HUDEP-2 (cell line): ENCODE measurements around the gene SERPINB12.

ENCODE experiments used
- DNase-seq, 76 experiments: peaks; one replicate each; lab custom pipeline; 2025; ENCODE audit not compliant: unreplicated experiment in 76 of 76; lab: John Stamatoyannopoulos, UW

The SERPINB12 gene, protein sequence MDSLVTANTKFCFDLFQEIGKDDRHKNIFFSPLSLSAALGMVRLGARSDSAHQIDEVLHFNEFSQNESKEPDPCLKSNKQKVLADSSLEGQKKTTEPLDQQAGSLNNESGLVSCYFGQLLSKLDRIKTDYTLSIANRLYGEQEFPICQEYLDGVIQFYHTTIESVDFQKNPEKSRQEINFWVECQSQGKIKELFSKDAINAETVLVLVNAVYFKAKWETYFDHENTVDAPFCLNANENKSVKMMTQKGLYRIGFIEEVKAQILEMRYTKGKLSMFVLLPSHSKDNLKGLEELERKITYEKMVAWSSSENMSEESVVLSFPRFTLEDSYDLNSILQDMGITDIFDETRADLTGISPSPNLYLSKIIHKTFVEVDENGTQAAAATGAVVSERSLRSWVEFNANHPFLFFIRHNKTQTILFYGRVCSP

DNA sequence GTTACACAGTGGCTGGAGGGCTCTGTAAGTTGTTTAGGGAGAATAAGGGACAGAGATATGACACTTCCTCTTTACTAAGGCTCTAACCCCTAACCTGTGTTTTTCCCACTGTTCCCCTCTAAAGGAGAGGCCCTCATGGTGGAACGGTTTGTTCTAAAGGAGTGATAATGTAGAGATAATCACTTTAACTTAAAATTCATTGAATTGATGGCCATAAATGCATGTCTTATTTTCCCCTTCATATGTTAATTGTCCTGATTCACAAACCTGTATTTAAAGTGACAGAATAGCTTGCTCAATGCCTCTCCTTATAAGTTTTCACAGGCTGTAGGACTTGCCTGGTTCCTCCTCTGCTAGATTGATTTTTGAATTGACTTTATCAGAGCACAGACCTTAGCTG lies at the start of gene SERPINB12:
SERPINB12 (plus strand) TSS at position 301 of the 400 bp plus-strand sequence. CDS start 13,791 bp downstream, outside the sequence.
- no peak for DNase-seq

DNA sequence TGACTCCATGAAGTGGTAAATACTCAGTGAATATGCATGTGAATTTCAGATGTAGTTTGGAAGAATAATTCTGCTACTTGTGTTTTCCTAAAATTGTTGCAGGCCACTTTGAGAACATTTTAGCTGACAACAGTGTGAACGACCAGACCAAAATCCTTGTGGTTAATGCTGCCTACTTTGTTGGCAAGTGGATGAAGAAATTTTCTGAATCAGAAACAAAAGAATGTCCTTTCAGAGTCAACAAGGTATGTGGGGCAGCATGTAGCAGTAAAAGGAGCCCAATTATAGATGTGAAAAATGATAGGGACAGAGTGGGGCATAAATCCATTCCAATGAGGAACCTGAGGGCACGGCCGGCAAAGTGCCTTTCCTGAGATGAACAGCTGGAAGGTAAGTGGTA lies 49.3 kb upstream of the SERPINB12 start:
- DNase-seq = no peak

DNA sequence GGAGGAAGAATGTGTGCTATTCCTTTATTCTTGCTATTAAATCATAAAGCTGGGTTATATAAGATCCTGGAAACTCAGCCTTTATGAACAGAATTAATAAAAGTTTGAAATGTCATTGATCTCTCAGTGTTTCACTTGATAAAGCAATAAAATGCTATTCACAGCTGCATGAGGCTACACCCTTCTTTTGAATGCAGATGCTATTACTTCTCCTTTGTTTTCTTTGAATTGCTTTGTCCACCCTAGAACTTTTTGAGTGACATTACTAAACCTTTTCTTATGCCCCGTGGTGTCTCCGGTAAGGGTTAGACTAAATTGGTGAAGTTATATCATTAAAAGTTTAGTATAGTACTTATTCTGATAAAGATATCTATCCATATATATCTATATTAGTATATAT lies 46.5 kb upstream of the SERPINB12 start:
- no peak for DNase-seq

DNA sequence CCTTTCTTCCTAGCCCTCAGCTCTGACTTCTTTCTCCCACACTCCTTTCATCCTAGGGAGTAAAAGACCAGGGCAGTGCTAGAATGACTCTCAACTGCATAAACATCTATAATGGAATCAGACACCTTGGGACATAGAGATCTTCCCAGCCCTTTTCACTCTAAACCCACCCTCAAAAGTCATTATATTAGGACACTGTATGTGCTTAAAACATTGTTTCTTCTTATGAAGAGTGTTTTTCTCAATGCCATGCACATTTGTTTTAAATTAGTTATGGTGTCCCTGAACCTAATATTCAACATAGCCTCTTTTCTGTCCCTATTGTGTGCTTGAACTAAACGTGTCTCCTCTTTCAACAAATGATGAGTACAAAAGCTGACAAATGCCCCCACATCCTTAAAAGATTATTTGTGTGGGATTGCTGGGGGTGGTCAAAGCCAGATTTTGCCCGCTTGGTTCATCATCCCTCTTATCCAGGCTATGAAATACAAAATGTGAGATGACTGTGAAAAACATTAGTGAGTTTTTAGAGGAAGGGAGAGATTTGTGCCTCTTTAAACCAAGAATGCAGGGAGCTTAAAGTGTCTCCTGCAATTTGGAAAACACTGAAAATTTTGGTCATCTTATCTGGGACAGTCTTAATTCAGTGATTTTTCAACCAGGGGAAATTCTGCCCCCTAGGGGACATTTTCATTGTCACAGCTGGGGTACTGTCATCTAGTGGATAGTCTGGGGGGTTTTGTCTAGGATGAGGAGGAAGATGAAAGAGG lies 36.4 kb upstream of the SERPINB12 start:
- peak in 26 of 76 experiments; percentile 2 to 64 (median 20) for DNase-seq

DNA sequence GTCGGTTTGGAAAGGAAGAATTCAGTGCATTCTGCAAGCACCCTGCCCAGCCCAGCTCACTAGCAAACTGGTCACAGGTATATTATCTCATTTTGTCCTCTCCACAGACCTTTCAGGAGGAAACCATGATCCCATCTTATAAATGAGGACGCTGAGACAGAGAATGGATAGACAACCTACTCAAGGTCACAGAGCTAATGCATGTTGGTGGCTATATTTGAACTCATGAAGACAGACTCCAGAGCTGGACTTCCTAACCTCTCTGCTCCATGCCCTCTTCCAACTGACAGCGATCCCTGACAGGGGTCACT lies 35.9 kb upstream of the SERPINB12 start:
- no peak for DNase-seq

DNA sequence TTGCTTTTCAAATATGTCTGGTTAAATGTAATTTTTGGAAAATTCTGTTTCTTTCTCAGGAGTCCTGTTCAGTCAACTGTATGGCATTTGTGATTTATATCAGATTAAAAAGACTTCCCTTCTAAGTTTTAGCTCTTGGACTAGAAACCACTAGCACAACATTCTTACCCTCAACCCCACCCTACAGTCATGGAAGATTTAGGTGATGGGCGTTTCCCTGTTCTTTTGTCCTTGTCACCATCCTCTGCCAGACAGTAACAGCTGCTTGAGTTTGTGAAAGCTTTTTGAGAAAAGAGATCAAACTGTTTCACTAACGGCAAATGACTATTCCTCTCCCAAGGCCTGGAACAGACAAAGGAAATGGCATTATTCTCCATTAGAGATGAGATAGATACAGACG lies 33.6 kb upstream of the SERPINB12 start:
- DNase-seq = no peak

DNA sequence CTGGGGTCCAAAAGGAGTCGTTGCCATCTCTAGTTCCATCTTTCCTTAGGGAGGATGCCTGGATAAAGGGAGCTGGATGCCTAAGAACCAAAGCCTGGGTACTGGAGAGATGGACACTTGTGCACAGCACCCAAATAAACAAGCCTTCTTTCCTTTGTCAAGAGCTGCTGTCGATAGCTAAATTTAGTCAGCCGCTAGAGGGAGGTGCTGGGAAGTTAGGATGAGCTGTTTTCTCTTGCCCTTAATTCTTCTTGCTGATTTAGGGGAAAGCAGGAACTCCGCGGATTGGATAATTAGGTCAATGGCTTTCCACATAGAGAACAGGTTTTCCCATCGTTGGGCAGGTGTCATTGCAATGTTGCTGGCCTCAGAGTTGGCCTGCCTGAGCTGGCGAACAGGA lies 30.9 kb upstream of the SERPINB12 start:
- peak in 8 of 76 experiments; percentile 1 to 35 (median 16) for DNase-seq

DNA sequence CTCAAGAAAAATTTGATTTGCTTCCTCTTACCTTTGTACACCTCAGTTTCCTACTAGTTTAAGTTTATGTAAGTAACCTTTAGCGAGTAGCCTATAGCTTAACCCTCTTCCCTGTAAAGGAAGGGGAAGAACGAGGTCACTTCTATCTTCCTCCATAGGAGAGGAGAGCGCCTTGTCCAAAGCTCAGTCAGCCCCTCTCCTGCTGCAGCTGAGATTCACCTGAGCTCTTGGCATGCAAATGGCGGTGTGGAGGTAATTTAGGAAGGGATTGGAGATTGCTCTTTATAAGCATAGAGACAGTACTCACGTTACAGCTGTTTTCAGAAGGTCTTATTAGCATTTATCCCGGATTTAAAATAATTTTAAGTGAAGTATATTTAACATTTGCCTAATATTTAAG lies 27.8 kb upstream of the SERPINB12 start:
- no peak for DNase-seq

DNA sequence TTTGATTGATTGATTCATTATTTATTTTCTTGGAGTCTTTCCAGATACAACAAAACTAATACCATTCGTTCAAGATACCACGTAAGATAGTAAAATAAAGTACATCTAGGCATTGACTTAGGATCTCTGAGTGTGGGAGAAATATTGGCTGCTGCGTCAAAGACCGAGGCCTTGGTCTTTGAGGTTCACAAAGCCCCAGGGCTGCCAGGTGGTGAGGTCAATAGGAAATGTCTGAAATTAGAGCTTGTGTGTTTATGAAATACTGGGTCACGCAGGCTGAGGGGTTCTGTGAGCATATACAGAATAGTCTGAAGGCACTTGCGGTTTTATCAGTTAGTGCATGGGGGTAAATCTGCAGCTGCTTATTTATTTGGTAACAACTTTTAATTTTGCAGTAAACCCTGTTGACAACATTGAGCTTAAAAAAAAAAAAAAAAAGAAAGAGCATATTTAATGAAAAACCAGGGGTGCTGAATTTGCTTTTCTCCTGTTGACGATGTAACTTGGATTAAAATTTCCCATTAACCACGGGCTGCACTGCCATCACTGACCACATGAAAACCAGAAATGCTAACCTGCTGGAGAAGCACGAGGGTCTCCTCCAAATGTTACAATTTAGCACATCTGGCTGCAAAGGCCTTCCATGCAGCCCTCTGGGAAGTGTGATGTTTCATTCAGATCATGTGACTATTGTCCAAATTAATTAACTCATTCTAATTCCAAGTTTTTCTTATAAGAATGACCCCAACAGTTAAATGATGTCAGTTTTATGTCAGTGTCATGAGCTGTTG lies 27.1 kb upstream of the SERPINB12 start:
- DNase-seq = no peak

DNA sequence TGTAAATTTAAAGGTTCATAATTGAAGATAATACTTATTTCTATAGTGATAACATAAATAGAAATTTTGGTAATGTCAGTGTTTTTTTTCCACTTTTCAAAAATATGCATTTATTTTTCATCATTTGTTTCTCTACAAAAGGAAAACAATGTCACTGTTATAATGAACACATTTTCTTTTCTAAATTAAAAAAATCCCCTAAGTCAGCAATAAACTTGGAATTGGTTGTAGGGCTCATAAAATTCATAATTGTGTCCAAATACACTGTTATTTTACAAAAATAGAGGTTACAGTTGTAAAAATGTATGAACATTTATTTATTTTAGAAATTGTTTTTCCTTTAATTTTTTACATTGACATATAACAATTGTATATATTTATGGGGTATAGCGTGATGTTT lies 26.4 kb upstream of the SERPINB12 start:
- no peak for DNase-seq

DNA sequence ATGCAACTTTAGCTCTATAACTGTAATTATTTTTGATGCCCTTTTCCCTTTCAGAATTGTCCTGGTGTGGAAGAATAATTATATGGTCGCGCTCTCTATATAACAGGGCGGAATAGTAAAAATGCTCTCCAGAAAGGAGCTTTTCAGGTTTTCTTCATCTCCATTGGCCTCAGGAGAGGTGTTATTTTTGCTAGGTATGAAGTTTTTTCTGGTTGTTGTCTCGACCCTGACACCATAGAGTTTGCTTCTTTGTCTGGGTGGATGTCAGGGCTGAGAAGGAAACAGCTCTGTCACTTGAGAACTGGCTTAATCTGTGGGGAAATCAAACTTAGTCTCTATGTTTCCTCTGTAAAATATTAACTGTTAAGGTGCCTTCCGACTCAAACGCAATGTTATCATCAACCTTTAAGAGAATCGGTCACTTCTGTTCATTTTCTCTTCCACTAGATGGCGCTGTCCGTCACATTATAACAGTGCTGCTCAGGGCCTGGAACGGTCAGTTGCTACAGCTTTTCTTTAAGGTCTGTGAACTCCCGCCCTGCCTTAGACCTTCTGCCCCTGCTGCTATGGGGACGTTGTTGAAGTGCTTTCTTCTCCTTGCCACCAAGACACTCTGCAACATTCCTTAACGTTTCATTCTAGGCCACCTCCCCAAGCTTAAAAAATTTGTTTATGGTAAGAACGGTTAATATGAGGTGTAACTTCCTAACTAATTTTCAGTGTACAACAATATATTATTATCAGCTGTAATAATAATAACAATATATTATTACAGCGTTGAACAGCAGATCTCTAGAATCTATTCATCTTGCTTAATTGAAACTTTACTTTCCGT lies 23.8 kb upstream of the SERPINB12 start:
- DNase-seq = peak in 59 of 76 experiments; percentile 1 to 81 (median 37)

DNA sequence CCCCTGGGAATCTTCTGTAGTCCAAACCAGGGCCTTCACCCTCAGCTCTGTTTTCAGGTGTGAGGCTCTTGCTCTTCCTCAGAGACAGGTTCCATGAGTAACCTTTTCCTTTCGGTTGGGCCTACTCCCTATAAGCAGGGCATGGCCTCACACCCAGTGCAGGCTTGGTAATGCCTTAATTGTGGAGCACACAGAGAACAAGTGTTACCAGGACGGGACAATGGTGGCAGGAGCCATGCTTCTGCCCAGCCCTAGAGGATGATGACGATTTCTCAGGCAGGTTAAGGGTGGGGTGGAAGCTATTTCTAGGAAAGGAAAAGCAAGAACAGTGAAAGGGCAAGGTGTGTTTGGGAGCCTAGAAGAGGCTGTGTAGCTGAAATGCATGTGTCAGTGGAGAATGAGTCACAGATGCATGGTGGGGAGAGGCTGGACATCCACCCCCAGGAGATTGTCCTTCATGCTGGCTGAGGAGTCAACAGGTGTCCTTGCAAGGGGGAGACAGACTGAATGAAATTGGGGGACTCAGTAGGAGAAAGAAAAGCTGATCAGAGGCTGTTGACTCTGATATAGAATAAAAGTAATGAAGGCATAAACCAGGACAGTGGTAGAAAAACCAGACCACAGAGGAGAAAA lies 22.0 kb upstream of the SERPINB12 start:
- no peak for DNase-seq

DNA sequence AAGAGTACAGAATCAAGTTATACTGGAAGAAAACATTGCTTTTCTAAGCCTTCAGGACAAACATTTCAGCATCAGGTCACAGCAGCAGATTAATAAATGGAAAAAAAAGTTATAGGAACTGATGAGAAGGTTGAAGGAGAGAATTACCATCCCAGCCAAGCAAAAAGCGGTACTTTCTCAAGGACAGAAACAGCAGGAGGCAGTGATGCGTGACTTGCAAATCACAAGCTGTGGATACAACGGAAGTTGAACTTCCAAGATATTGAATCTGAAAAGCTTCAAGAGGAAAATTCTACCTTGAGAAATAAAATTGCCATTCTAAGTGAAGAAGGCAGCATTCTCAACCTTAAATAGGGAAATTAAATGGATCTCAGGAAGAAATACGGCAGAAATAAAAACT lies 18.5 kb upstream of the SERPINB12 start:
- no peak for DNase-seq

DNA sequence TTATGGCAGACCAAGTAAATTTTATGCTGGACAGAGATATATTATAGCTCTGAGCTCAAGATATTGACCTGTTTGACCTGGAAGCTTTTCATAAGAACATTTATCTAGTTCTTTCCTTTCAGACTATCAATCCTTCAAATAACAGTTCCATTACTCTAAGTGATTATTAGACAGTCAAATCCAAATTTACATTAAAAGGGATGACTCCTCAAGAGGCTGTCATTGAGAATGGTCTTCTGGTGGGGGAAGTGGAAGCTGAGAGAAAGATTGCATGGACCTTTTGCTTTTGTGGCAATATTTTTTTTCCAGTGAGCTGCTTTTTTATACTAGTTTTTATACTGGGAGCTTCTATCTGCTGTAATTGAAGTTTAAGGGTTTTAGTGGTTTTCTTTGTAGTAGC lies 14.9 kb upstream of the SERPINB12 start:
- DNase-seq = no peak

DNA sequence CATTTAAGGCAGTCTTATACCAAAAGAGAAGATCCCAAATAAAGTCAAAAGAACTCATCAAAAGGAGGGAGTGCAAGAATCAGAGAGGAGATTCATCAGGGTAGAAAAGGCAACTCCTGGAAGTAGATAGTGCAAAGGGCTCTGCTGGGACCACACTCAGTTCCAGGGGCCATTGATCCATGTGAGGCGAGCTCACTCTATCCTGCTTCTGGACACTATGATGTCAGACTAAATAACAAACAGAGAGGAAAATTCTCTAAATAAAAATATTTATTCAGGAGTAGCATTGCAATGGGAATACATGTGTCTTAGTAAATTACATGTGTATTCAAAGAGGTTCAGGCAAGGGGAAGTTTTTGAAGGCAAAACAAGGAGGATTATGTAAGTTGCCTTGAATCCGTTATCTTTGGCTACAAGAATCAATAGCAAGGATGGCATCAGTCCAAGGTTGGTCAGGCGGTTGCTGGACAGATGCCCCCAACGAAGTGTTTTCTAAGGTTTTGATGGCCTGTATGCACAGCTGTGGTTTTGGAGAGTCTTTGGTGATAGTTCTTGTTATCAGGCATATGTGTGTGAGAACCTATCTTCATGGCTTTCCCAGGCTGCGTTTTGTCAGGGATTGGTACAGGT lies 13.2 kb upstream of the SERPINB12 start:
- DNase-seq = peak in 1 of 76 experiments; percentile 9

DNA sequence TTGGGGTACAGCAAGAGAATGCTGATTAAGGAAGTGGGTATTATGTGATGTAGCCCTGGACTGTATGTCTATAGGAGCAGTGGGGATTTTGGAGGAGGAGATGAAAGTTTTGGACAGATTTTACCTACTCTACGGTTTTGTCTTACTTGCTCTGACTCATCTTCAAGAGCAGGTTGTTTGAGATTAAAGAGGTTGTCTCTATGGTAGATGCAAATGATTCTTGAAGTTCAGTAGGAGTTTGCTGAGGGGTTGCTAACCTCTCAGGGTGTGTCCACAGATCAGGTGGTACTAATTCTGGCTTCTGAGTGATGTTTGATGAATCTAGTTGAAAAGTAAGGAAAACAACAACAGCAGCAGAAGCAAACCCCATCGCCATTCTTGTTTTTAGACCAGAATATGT lies 9.7 kb upstream of the SERPINB12 start:
- DNase-seq = no peak

DNA sequence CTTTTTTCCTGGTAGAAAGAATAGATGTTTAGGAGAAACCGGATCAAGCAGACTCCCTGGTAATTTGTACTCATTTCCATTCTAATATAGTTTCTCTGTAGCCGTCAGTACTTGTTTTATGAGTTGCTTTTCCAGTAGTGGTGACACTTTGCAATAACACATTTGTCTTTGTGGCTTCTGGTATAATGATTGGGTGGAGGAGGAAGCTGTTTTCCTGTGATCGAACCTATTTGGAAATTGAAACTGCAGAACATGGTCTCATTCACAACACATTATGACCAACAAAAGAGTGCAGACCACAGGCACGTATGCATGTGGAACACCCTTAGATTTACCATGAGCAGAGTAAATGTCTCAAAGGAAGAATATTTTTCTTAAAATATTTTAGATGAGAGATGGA lies 7.6 kb upstream of the SERPINB12 start:
- no peak for DNase-seq

DNA sequence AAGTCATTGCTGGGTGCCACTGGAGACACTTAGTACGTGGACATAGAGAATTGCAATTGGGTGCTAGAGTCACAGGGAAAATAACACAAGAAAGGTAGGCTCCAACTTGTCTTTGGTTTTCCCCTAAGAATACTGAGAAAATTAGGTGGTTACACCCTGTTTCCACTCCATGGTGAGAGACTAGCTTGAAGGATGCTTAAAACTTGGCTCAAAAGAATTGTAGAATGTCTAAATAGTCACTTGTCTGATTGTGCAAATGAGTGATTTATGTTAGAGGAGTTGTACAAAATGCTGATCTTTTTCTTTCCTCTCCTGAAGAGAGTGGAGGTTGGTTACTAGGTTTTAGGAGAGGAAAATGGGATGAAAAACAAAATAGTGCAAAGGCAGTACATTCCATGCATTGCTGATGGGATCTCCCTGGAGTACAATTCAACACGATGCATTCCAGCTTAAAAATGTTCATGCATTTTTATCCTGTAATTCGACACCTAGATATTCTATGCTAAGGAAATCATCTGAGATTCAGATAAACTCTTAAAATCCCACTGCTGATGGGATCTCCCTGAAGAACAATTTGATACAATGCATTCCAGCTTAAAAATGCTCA lies 2.2 kb upstream of the SERPINB12 start:
- no peak for DNase-seq

DNA sequence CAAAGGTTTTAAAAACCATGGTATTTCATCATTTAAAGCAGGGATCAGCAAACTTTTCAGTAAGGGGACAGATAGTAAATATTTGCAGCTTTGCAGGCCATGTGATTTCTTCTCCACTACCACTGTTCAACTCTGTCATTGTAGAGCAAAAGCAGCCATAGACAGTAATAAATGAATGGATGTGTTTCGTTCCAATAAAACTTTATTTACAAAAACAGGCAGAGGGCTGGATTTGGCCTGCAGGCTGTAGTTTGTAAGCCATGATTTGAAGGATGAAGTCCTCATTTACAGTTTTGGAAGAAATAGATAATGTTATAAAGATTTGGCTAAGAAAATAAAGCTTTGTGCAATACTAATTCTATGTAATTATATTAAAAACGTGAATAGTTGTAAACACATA lies 1.8 kb downstream of the SERPINB12 start:
- DNase-seq = no peak
